BE2C (cell line): ENCODE data around the gene ELMO1.

ENCODE experiments used
- DNase-seq: peaks from one replicate; pipeline ENCODE4 v3.0.0-alpha.2; 2020
- H3K27me3 ChIP-seq: fragments of 250-450 bp; sonication (Bioruptor Pico); 2 replicates; pipeline ENCODE4 v1.5.1; 2020; ENCODE audit warnings: mild to moderate bottlenecking
- H3K36me3 ChIP-seq: fragments of 250-450 bp; sonication (Bioruptor Pico); 2 replicates; pipeline ENCODE4 v1.5.1; 2020; ENCODE audit warnings: mild to moderate bottlenecking
- H3K4me1 ChIP-seq: fragments of 250-450 bp; sonication (Bioruptor Pico); 2 replicates; pipeline ENCODE4 v1.5.1; 2020
- H3K4me3 ChIP-seq: 2 replicates; pipeline ENCODE4 v1.5.1; 2011; ENCODE audit warnings: low read depth, low read length
- H3K9me3 ChIP-seq: fragments of 250-450 bp; sonication (Bioruptor Pico); 2 replicates; pipeline ENCODE4 v1.5.1; 2020
- CTCF ChIP-seq: IDR thresholded peaks from 2 replicates; pipeline ENCODE4 v1.5.1; 2012; ENCODE audit warnings: mild to moderate bottlenecking, low read depth, low read length

The ELMO1 gene

DNA sequence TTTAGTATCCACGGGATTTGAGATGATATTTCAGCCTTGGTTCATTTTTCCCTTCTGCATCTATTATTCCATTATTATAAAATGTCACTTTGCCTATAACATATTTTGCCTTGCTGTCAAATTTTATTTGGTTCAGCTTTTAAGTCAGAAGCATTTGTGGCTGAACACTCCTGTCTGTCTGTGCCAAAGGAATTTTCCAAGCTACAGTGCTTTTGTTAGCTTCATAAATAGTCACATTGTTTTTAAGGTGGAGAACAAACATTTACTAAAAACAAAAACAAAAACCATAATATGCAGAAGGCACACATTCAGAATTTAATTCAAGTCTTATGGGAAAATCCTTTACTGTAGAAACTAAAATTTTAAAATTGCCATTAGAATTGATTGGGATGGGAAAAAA, 33.8 kb upstream of the ELMO1 start:
- H3K9me3 ChIP-seq = no peaks in the 10 kb centered on the region
- no peaks in the 10 kb centered on the region for H3K4me1 ChIP-seq
- no peak for DNase-seq
- no peak for TF ChIP-seq CTCF
- H3K27me3 ChIP-seq = no peaks in the 10 kb centered on the region
- H3K36me3 ChIP-seq = no peaks in the 10 kb centered on the region
- H3K4me3 ChIP-seq = no peak overlapping the region

GRCh38 chr7:37481722-37482288, 33.1 kb upstream of the ELMO1 start:
- H3K27me3 ChIP-seq = no peaks in the 10 kb centered on the region
- H3K4me3 ChIP-seq = no peak overlapping the region
- no peaks in the 10 kb centered on the region for H3K4me1 ChIP-seq
- no peak for DNase-seq
- H3K9me3 ChIP-seq = no peaks in the 10 kb centered on the region
- no peaks in the 10 kb centered on the region for H3K36me3 ChIP-seq
- TF ChIP-seq CTCF = no peak

GRCh38 chr7:37481154-37481553, 32.5 kb upstream of the ELMO1 start:
- H3K4me1 ChIP-seq = no peaks in the 10 kb centered on the region
- no peaks in the 10 kb centered on the region for H3K27me3 ChIP-seq
- no peaks in the 10 kb centered on the region for H3K9me3 ChIP-seq
- H3K36me3 ChIP-seq = no peaks in the 10 kb centered on the region
- no peak overlapping the region for H3K4me3 ChIP-seq
- TF ChIP-seq CTCF = no peak
- no peak for DNase-seq

DNA sequence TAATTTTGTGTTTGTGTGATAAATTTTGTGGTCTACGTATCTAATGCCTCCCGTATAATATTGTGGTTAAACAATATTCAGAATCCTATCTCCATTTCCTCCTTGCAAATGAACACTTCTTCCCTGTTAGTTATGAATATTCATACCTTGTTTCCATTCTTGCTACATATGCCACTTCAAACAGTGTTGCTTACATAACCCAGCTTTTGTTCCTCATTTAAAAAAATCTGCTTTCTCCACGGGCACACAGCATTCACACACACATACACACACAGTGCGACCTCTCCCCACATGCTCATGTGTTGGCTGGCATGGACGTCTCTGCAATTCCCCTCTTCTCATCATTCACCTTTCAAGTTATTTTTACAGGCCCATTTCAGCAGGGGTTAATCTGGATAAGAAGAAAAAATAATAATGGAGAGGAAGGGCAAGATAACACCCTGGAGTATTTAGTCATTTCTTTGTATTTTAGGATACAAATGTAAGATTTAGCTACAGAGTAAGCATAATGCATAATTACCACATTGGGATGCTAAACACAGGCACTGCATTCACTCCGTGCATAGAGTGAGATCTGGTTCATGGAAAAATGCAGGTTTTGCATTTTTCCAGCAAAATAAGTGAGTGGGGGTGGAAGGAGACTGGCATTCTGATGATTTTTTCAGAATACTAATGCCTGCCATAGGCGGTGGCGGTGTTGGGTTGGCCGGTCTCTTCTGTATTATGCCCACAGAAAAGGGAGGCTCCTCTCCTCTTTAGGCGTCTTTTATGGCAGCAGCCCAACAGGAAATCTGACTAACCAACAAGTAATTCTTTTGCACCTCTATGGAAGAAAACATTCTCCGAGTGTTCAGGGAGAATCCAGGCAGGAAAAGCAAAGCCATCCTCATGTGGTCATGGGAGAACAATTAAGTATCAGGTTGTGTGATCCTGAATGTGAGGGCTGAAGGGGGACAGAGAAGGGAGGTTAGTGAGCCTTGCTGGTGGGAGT, 31.7 kb upstream of the ELMO1 start:
- no peaks in the 10 kb centered on the region for H3K36me3 ChIP-seq
- DNase-seq = no peak
- no peak for TF ChIP-seq CTCF
- H3K9me3 ChIP-seq = no peaks in the 10 kb centered on the region
- no peak overlapping the region for H3K4me3 ChIP-seq
- no peaks in the 10 kb centered on the region for H3K27me3 ChIP-seq
- H3K4me1 ChIP-seq = no peaks in the 10 kb centered on the region

- Histone ChIP-seq H3K4me1 (no peaks in the 10 kb centered on the region), H3K36me3 (no peaks in the 10 kb centered on the region), H3K27me3 (no peaks in the 10 kb centered on the region), H3K9me3 (no peaks in the 10 kb centered on the region), H3K4me3 (no peak overlapping the region)
- no peak for DNase-seq
- no peak for TF ChIP-seq CTCF
These were observed 28.3 kb upstream of the ELMO1 start for GRCh38 chr7:37476881-37477450.

DNA sequence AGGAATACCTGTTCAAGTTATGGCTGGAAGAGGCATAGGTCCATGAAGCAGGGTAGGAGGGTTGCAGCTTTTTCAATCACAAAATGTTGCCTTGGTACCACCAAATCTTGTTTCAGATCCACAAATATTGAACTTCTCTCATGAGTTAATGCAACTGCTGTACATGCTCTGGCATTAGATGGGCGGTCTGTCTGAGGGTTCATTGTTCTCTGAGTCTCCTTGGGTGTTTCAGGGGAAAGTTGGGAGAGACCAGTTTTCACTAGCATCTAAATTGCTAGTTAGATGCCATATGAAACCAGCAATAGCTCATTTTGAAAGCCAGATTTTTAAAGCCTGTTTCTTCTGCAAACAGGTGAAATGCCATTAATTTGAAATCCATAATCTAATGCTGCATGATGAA, 27.8 kb upstream of the ELMO1 start:
- Histone ChIP-seq H3K9me3 (no peaks in the 10 kb centered on the region), H3K4me1 (no peaks in the 10 kb centered on the region), H3K4me3 (no peak overlapping the region), H3K36me3 (no peaks in the 10 kb centered on the region), H3K27me3 (no peaks in the 10 kb centered on the region)
- TF ChIP-seq CTCF = no peak
- no peak for DNase-seq
